B cell (primary cell): ENCODE measurements around the gene LPIN2. TPM values are rescaled to one million over a fixed set of nuclear protein-coding genes. Genes with fewer than 3 reads are reported as not detected.

ENCODE experiments used
- ATAC-seq: fragments of 200-7000 bp; cut with Tn5 transposase; one replicate; pipeline ENCODE4 v1.10.0; 2021; ENCODE audit warnings: low read depth, mild to moderate bottlenecking, moderate number of reproducible peaks, moderate library complexity
- CTCF ChIA-PET: fragments of 350-600 bp; sonication (Branson Sonifier 250); formaldehyde crosslinking; loops from one replicate; lab custom pipeline; 2021; ENCODE audit warnings: antibody characterized with exemption, inconsistent platforms; lab: Charles Lee
- POLR2A ChIA-PET: fragments of 350-600 bp; sonication (Branson Sonifier 250); formaldehyde crosslinking; loops from one replicate; lab custom pipeline; 2021; ENCODE audit warnings: antibody characterized with exemption; lab: Charles Lee
- DNase-seq: peaks from one replicate; pipeline ENCODE4 v3.0.0; 2013
- H2AFZ ChIP-seq: 2 replicates; pipeline ENCODE4 v1.6.1; 2012; ENCODE audit warnings: mild to moderate bottlenecking, low read depth, low read length; ENCODE audit not compliant: insufficient read depth, poor library complexity, severe bottlenecking
- H3K27ac ChIP-seq, 2 donors: 1 replicate in 1 of 2; 2 replicates in 1 of 2; pipeline ENCODE4 v1.5.1; 2012 to 2013; ENCODE audit warnings: low read length in 2 of 2, mild to moderate bottlenecking in 2 of 2, moderate library complexity in 1 of 2
- H3K27me3 ChIP-seq, 4 experiments: fragments of 200-600 bp in 1 of 4; sonication (generic) in 1 of 4; replicated peaks in 1 of 4; 1 replicate in 2 of 4; 2 replicates in 2 of 4; pipeline versions ENCODE4 v1.6.1 to v1.7.0; 2013 to 2016; ENCODE audit warnings: low read length in 3 of 4, mild to moderate bottlenecking in 2 of 4, mixed read lengths in 1 of 4, moderate library complexity in 1 of 4; ENCODE audit not compliant: insufficient read depth in 4 of 4, control insufficient read depth in 3 of 4; ENCODE audit errors: control extremely low read depth in 1 of 4
- H3K36me3 ChIP-seq, 2 experiments: replicated peaks in 1 of 2; 1 replicate in 1 of 2; 2 replicates in 1 of 2; pipeline versions ENCODE4 v1.6.1 to v1.7.1; 2013; ENCODE audit warnings: low read length in 1 of 2; ENCODE audit not compliant: insufficient read depth in 2 of 2, control insufficient read depth in 1 of 2; ENCODE audit errors: control extremely low read depth in 1 of 2, extremely low read depth in 1 of 2
- H3K4me1 ChIP-seq, 2 donors: fragments of 200-600 bp in 1 of 2; sonication (generic) in 1 of 2; 1 replicate in 1 of 2; 2 replicates in 1 of 2; pipeline versions ENCODE4 v1.5.1 to v1.6.1; 2013 to 2017; ENCODE audit warnings: low read length in 2 of 2; ENCODE audit not compliant: control insufficient read depth in 2 of 2, insufficient read depth in 2 of 2
- H3K4me2 ChIP-seq: replicated peaks from 2 replicates; pipeline ENCODE3; 2012; ENCODE audit warnings: mild to moderate bottlenecking, low read depth, low read length; ENCODE audit not compliant: poor library complexity, severe bottlenecking
- H3K4me3 ChIP-seq, 5 experiments: fragments of 200-600 bp in 1 of 5; sonication (generic) in 1 of 5; 1 replicate in 3 of 5; 2 replicates in 2 of 5; pipeline versions ENCODE4 v1.5.1 to v1.7.0; 2011 to 2016; ENCODE audit warnings: low read length in 4 of 5, mild to moderate bottlenecking in 4 of 5, low read depth in 2 of 5, control low read depth in 1 of 5, moderate library complexity in 1 of 5; ENCODE audit not compliant: insufficient read depth in 1 of 5; ENCODE audit errors: control extremely low read depth in 1 of 5, extremely low read depth in 1 of 5
- H3K79me2 ChIP-seq: fragments of 200-600 bp; sonication (generic); one replicate; pipeline ENCODE4 v1.6.0; 2016; ENCODE audit warnings: low read length; ENCODE audit not compliant: control insufficient read depth, insufficient read depth
- H3K9ac ChIP-seq: fragments of 200-600 bp; sonication (generic); 2 replicates; pipeline ENCODE4 v1.6.1; 2017; ENCODE audit warnings: mild to moderate bottlenecking, low read length, moderate library complexity
- H3K9me3 ChIP-seq, 3 donors: one replicate each; pipeline versions ENCODE4 v1.6.1 to v1.7.1; 2013; ENCODE audit warnings: low read length in 2 of 3; ENCODE audit not compliant: control insufficient read depth in 2 of 3, insufficient read depth in 1 of 3; ENCODE audit errors: control extremely low read depth in 1 of 3
- H4K20me1 ChIP-seq: 2 replicates; pipeline ENCODE4 v1.6.0; 2012; ENCODE audit warnings: mild to moderate bottlenecking, low read length; ENCODE audit not compliant: insufficient read depth, control insufficient read depth, poor library complexity, severe bottlenecking
- H3K27ac Mint-ChIP-seq: one replicate; pipeline ENCODE4 v1.8.0; 2021; ENCODE audit warnings: mixed read lengths
- H3K27me3 Mint-ChIP-seq: one replicate; pipeline ENCODE4 v1.8.0; 2021; ENCODE audit warnings: mixed read lengths
- H3K4me1 Mint-ChIP-seq: one replicate; pipeline ENCODE4 v1.8.0; 2021; ENCODE audit warnings: mixed read lengths
- H3K4me3 Mint-ChIP-seq: one replicate; pipeline ENCODE4 v1.8.0; 2021; ENCODE audit warnings: mixed read lengths
- H3K9me3 Mint-ChIP-seq: one replicate; pipeline ENCODE4 v1.8.0; 2022; ENCODE audit warnings: mixed read lengths; ENCODE audit not compliant: insufficient read depth
- CTCF ChIP-seq: fragments of 200-600 bp; IDR thresholded peaks from one replicate; pipeline ENCODE4 v1.8.0; 2022; ENCODE audit warnings: antibody characterized with exemption, mild to moderate bottlenecking
- EZH2 ChIP-seq: IDR thresholded peaks from 2 replicates; pipeline ENCODE4 v1.6.1; 2012; ENCODE audit warnings: borderline replicate concordance, low read depth, mild to moderate bottlenecking, moderate library complexity, low read length; ENCODE audit not compliant: insufficient read depth, poor library complexity, severe bottlenecking
- WGBS: methylation state at CpG from one replicate; pipeline ENCODE4 v1.1.5; 2013; ENCODE audit warnings: missing lambda C conversion rate; ENCODE audit not compliant: insufficient coverage; 5-methylcytosine and 5-hydroxymethylcytosine counted together
- intact Hi-C: fragments of 100-400 bp; cut with micrococcal nuclease; formaldehyde crosslinking; loops from one replicate; pipeline ENCODE4 v1.10.0; 2022
- polyA plus RNA-seq: library from polyadenylated mRNA; depleted of rRNA; stranded (reverse); fragments of >200 nt; gene quantifications from 2 replicates; pipeline ENCODE4 v1.2.3, GENCODE V29; 2012
- total RNA-seq, 2 donors: library from RNA; stranded (reverse); fragments of 120-200 nt in 1 of 2; gene quantifications; 1 replicate in 1 of 2; 2 replicates in 1 of 2; pipeline versions ENCODE4 v1.2.3 to v1.2.4, GENCODE V29; 2013 to 2022

Gene LPIN2
- total and polyA plus RNA-seq, 2 donors (not counting 1 experiment from before 2014, with no cell fraction given): 8.0 to 31.0 TPM

- DNase-seq: peak; percentile 21
- CTCF ChIA-PET: interaction anchor here (0.6 to 8.9 kb wide), 6 partner anchors 8 to 96 kb away, joined by 3 to 79 read pairs (median 4); no protein-coding TSS in a partner anchor
- peak overlapping the region in 2 of 5 experiments; percentile 22 to 41 for H3K4me3 ChIP-seq
These were observed 45.6 kb downstream of the LPIN2 start for GRCh38 chr18:2967357-2967756.

More at GRCh38 chr18:2967357-2967756, 45.6 kb downstream of the LPIN2 start:
- Histone ChIP-seq H3K27ac (peak overlapping the region; percentile 89 to 91), H3K27me3 (no peaks in the 10 kb centered on the region), H3K79me2 (peaks cover 91% of the 10 kb centered on the region), H4K20me1 (no peaks in the 10 kb centered on the region), H3K4me2 (peak overlapping the region; percentile 84), H3K36me3 (no peaks in the 10 kb centered on the region), H3K9me3 (no peaks in the 10 kb centered on the region), H2AFZ (peak overlapping the region; percentile 9), H3K4me1 (peaks cover 76 to 83% of the 10 kb centered on the region in 2 donors), H3K9ac (peak overlapping the region; percentile 36)
- Mint-ChIP-seq H3K9me3 (no peaks in the 10 kb centered on the region), H3K4me3 (peak overlapping the region; percentile 78), H3K27ac (peak overlapping the region; percentile 92), H3K27me3 (no peaks in the 10 kb centered on the region), H3K4me1 (peaks cover 79% of the 10 kb centered on the region)
- intact Hi-C loops: no loop called here
- 69% methylated on average over 6 of the region's 11 CpGs for WGBS
- ATAC-seq: no peak
- TF ChIP-seq EZH2: no peak
- TF ChIP-seq CTCF: no peak
- POLR2A ChIA-PET: interaction anchor here (1.0 to 2.7 kb wide), 3 partner anchors 8 to 279 kb away, joined by 3 to 10 read pairs (median 4); no protein-coding TSS in a partner anchor
